Thyroid gland (tissue), 4 donors: ENCODE results near the gene SRPRB.

Source experiments
- POLR2A ChIP-seq, 2 donors: fragments of 450-650 bp; IDR thresholded peaks; one replicate each; pipeline ENCODE4 v1.6.1; 2017; ENCODE audit warnings: antibody characterized with exemption in 2 of 2, mild to moderate bottlenecking in 2 of 2, moderate library complexity in 1 of 2
- TF ChIP-seq, protein P1 (sequence below), 6 experiments: fragments of 200-600 bp in 3 of 6; fragments of 450-650 bp in 3 of 6; sonication (generic) in 3 of 6; IDR thresholded peaks; one replicate each; pipeline ENCODE4 v1.5.1; 2016 to 2019; ENCODE audit warnings: antibody characterized with exemption in 6 of 6, mild to moderate bottlenecking in 2 of 6, inconsistent platforms in 1 of 6, moderate library complexity in 1 of 6

DNA sequence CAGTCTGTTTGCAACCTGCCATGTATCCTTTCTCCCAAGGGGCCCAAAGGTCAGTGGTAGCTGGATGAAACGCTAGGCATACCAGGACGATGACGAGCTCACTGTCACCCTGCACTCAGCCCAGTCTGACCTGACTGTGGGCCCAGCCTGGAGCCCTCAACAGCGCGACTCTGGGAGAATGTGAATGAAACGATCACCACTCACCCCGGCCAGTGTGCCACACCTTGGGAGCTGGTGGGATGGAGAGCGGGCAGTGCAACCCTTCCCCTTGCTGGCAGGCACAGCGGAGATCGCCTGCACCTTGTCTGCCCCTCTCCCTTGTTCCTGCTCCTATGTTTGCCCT lies 27.2 kb downstream of the SRPRB start:
- TF ChIP-seq, protein P1, sequence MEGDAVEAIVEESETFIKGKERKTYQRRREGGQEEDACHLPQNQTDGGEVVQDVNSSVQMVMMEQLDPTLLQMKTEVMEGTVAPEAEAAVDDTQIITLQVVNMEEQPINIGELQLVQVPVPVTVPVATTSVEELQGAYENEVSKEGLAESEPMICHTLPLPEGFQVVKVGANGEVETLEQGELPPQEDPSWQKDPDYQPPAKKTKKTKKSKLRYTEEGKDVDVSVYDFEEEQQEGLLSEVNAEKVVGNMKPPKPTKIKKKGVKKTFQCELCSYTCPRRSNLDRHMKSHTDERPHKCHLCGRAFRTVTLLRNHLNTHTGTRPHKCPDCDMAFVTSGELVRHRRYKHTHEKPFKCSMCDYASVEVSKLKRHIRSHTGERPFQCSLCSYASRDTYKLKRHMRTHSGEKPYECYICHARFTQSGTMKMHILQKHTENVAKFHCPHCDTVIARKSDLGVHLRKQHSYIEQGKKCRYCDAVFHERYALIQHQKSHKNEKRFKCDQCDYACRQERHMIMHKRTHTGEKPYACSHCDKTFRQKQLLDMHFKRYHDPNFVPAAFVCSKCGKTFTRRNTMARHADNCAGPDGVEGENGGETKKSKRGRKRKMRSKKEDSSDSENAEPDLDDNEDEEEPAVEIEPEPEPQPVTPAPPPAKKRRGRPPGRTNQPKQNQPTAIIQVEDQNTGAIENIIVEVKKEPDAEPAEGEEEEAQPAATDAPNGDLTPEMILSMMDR (IDR thresholded peaks at IDR 0.05): no peak
- TF ChIP-seq POLR2A (IDR thresholded peaks at IDR 0.05): no peak
